ENCODE measurements around the gene WDR90. TPM values are rescaled to one million over a fixed set of nuclear protein-coding genes. Genes with fewer than 3 reads are reported as not detected.
A peak's percentile ranks its signal among the peaks of the same experiment; 100 is the strongest.

WDR90 gene
- total and polyA plus RNA-seq, 8 donors = 19.9 to 114 (median 30.5) TPM

DNA sequence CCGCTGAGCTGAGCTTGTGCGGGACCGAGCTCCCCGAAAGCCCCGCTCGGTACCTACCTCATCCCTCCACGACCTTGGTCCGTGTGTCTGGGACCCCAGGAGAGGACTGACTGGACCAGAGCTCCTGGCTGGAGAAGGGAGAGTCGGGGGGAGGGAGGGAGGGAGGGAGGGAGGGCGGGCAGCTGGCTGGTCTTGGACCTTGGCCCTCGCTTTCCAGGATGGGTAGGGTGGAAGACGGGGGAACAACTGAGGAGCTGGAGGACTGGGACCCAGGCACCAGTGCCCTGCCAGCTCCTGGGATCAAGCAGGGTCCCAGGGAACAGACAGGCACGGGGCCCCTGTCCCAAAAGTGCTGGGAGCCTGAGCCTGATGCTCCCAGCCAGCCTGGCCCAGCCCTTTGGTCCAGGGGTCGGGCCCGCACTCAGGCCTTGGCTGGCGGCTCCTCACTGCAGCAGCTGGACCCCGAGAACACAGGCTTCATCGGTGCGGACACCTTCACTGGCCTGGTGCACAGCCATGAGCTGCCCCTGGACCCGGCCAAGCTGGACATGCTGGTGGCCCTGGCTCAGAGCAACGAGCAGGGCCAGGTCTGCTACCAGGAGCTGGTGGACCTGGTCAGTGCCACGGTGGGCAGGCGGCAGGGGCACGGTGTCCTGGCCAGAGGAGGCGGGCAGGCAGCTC is 26.9 kb downstream of the WDR90 start:
- H3K27ac ChIP-seq = peak overlapping the region in 2 of 5 donors; percentile 25 to 67
- peak in 1 of 2 donors; percentile 51 for DNase-seq
- intact Hi-C loops (cut with DNase I; ENCODE audit: low total_unique reads) = no loop called here
- TF ChIP-seq, protein P1, sequence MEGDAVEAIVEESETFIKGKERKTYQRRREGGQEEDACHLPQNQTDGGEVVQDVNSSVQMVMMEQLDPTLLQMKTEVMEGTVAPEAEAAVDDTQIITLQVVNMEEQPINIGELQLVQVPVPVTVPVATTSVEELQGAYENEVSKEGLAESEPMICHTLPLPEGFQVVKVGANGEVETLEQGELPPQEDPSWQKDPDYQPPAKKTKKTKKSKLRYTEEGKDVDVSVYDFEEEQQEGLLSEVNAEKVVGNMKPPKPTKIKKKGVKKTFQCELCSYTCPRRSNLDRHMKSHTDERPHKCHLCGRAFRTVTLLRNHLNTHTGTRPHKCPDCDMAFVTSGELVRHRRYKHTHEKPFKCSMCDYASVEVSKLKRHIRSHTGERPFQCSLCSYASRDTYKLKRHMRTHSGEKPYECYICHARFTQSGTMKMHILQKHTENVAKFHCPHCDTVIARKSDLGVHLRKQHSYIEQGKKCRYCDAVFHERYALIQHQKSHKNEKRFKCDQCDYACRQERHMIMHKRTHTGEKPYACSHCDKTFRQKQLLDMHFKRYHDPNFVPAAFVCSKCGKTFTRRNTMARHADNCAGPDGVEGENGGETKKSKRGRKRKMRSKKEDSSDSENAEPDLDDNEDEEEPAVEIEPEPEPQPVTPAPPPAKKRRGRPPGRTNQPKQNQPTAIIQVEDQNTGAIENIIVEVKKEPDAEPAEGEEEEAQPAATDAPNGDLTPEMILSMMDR (IDR thresholded peaks at IDR 0.05) = no peak
- TF ChIP-seq POLR2AphosphoS5 (IDR thresholded peaks at IDR 0.05) (no peak), POLR2A (IDR thresholded peaks at IDR 0.05) (no peak), EP300 (IDR thresholded peaks at IDR 0.05) (no peak)
- WGBS, 5 donors = 34 to 47% (median 41%) methylated on average over 17 to 25 of the region's 25 CpGs
- peaks cover 29 to 34% (median 33%) of the 10 kb centered on the region in 4 donors for H3K36me3 ChIP-seq
- H3K4me3 ChIP-seq = peak overlapping the region; percentile 36 to 45 (median 38)
- peaks cover 25 to 55% (median 52%) of the 10 kb centered on the region in 4 donors for H3K4me1 ChIP-seq
- no peaks in the 10 kb centered on the region for H3K9me3 ChIP-seq
- peaks cover 0 to 18% (median 0%) of the 10 kb centered on the region in 3 donors for H3K27me3 ChIP-seq

DNA sequence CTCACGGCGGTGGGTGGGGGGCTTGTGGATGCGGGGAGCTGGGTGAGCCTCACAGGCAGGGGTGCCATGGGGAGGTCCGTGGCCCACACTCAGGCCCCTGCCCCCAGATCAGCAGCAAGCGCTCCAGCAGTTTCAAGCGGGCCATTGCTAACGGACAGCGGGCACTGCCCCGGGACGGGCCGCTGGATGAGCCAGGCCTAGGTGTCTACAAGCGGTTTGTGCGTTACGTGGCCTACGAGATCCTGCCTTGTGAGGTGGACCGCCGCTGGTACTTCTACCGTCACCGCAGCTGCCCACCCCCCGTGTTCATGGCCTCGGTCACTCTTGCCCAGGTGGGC is 27.4 kb downstream of the WDR90 start:
- 80 to 90% (median 87%) methylated on average over 20 to 21 of the region's 21 CpGs for WGBS, 5 donors
- DNase-seq = no peak
- Histone ChIP-seq H3K27ac (no peak overlapping the region), H3K9me3 (no peaks in the 10 kb centered on the region), H3K27me3 (peaks cover 0 to 18% (median 0%) of the 10 kb centered on the region in 3 donors), H3K36me3 (peaks cover 27 to 33% (median 31%) of the 10 kb centered on the region in 4 donors), H3K4me1 (peaks cover 31 to 60% (median 57%) of the 10 kb centered on the region in 4 donors), H3K4me3 (no peak overlapping the region)
- no peak for TF ChIP-seq POLR2AphosphoS5 (IDR thresholded peaks at IDR 0.05)
- TF ChIP-seq, protein P1 (IDR thresholded peaks at IDR 0.05) = no peak
- no peak for TF ChIP-seq EP300 (IDR thresholded peaks at IDR 0.05)
- TF ChIP-seq POLR2A (IDR thresholded peaks at IDR 0.05) = no peak
- intact Hi-C loops (cut with DNase I; ENCODE audit: low total_unique reads) = no loop called here

DNA sequence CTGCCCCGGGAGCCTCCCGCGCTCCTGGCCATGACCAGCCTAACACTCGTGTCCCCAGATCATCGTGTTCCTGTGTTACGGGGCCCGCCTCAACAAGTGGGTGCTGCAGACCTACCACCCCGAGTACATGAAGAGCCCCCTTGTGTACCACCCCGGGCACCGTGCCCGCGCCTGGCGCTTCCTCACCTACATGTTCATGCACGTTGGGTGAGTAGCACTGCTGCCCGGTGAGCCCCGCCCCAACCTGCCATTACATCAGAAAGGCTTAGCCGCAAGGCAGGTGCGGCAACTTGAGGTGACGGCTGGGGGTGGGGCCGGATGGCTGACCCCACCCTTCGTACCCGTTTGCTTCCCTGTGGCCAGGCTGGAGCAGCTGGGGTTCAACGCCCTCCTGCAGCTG is 27.7 kb downstream of the WDR90 start:
- intact Hi-C loops (cut with DNase I; ENCODE audit: low total_unique reads) = no loop called here
- peaks cover 27 to 33% (median 31%) of the 10 kb centered on the region in 4 donors for H3K36me3 ChIP-seq
- H3K9me3 ChIP-seq = no peaks in the 10 kb centered on the region
- peak overlapping the region in 1 of 4 donors; percentile 9 for H3K4me3 ChIP-seq
- 43 to 63% (median 44%) methylated on average over 16 to 23 of the region's 23 CpGs for WGBS, 5 donors
- H3K27me3 ChIP-seq = peaks cover 0 to 18% (median 0%) of the 10 kb centered on the region in 3 donors
- H3K4me1 ChIP-seq = peaks cover 34 to 63% (median 61%) of the 10 kb centered on the region in 4 donors
- DNase-seq = peak; percentile 83 to 93
- H3K27ac ChIP-seq = no peak overlapping the region
- TF ChIP-seq POLR2AphosphoS5 (IDR thresholded peaks at IDR 0.05) (peak in 1 of 3 donors; percentile 53), POLR2A (IDR thresholded peaks at IDR 0.05) (no peak), EP300 (IDR thresholded peaks at IDR 0.05) (no peak)
- TF ChIP-seq, protein P1 (IDR thresholded peaks at IDR 0.05) = no peak

DNA sequence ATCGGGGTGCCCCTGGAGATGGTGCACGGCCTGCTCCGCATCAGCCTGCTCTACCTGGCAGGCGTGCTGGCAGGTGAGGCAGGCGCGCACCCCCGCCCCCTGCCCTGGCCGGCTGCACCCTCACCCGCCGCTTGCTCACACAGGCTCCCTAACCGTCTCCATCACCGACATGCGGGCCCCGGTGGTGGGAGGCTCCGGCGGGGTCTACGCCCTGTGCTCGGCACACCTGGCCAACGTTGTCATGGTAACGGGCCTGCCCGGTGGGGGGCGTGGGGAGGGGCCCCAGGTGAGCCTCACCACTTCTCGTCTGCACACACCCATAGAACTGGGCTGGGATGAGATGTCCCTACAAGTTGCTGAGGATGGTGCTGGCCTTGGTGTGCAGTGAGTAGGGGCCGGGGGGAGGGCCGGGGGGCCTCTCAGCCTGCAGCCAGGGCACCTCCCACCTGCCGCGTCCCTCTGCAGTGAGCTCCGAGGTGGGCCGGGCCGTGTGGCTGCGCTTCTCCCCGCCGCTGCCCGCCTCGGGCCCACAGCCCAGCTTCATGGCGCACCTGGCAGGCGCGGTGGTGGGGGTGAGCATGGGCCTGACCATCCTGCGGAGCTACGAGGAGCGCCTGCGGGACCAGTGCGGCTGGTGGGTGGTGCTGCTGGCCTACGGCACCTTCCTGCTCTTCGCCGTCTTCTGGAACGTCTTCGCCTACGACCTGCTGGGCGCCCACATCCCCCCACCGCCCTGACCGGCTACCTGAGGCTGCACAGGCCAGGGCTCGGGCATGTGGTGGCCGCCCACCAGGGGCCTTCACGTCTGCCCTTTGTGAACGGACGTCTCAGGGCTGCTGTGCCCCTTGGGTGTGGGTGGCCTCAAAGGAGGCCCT is 28.4 kb downstream of the WDR90 start:
- Histone ChIP-seq H3K9me3 (no peaks in the 10 kb centered on the region), H3K4me3 (peak overlapping the region in 1 of 4 donors; percentile 9), H3K27ac (no peak overlapping the region)

More for the DNA sequence above, 28.4 kb downstream of the WDR90 start:
- Histone ChIP-seq H3K36me3 (peaks cover 27 to 33% (median 31%) of the 10 kb centered on the region in 4 donors), H3K27me3 (peaks cover 0 to 18% (median 0%) of the 10 kb centered on the region in 3 donors), H3K4me1 (peaks cover 41 to 70% (median 67%) of the 10 kb centered on the region in 4 donors)
- intact Hi-C loops (cut with DNase I; ENCODE audit: low total_unique reads) = no loop called here
- 42 to 60% (median 47%) methylated on average over 31 to 57 of the region's 57 CpGs for whole genome bisulfite sequencing, 5 donors
- no peak for DNase-seq
- TF ChIP-seq, protein P1 (IDR thresholded peaks at IDR 0.05) = no peak
- TF ChIP-seq POLR2AphosphoS5 (IDR thresholded peaks at IDR 0.05) = no peak

All from stomach (tissue), 9 donors.